K562 treated with DMSO at 1 percent for 24 hours (cell line): ENCODE measurements around the gene C8B. TPM values are rescaled to one million over a fixed set of nuclear protein-coding genes. Genes with fewer than 3 reads are reported as not detected.

ENCODE experiments used
- total RNA-seq: library from RNA; unstranded; fragments of 300-600 nt; gene quantifications from 2 replicates; pipeline ENCODE4 v1.2.3, GENCODE V29; 2022; ENCODE audit warnings: low read depth; ENCODE audit not compliant: insufficient read depth

Gene C8B
- not detected in 2 replicates for total RNA-seq

GRCh38 chr1:56965916-56966697 lies at the start of gene C8B:
TSS of gene C8B (minus strand) at chr1:56966015. CDS start at chr1:56965948, 67 bp downstream.

Other genes starting within 250 kb of the C8B start
- 0.61 and 0.88 TPM in 2 replicates for gene FYB2, start 146.6 kb downstream of the C8B start, total RNA-seq
- not detected in 2 replicates for gene C8A, start 111.2 kb downstream of the C8B start, total RNA-seq